ENCODE results near the gene PSMD6.

The PSMD6 gene

DNA sequence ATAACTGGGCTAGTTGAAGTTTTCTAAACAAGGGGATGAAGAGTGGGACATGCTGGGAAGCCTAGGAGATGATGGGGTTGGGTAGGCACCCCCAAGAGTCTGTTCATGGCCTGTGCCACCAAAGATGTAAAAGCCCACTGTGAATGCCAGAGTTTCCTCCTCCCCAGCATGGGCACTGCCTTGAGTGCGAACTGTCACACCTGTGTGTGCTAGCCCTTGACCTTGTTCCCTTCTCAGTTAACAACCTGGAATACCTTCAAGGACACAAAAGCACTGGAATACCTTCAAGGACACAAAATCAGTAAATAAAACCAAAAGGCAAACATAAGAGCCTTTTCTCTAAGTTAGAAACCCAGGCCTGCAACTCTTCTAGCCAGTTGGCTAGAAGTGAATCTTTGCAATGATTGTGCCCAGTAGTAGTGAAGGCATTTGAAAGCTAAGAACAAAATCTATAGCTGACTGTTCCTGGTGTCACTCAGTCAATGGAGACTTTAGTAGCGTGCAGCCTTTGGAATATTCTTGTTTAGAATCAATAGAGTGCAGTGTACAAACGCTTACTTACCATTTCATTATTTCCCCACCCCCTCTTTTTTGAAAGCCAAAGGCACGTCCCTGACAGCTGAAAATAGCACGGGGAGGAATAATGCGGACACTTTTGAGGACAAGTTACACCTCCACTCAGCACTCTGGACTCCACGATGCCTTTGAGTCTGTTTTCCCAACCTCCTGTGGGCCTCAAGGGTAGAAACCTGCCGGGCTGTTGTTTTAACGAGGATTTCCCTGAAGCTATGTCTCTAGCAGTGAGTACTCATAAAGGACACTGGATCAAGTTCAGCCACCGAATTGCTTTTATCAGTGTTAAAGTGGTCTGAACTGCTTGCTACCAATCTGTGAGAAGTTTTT is 24.2 kb downstream of the PSMD6 start:
- no peak for DNase-seq (ENCODE audit: low read depth)
- TF ChIP-seq, protein P1, sequence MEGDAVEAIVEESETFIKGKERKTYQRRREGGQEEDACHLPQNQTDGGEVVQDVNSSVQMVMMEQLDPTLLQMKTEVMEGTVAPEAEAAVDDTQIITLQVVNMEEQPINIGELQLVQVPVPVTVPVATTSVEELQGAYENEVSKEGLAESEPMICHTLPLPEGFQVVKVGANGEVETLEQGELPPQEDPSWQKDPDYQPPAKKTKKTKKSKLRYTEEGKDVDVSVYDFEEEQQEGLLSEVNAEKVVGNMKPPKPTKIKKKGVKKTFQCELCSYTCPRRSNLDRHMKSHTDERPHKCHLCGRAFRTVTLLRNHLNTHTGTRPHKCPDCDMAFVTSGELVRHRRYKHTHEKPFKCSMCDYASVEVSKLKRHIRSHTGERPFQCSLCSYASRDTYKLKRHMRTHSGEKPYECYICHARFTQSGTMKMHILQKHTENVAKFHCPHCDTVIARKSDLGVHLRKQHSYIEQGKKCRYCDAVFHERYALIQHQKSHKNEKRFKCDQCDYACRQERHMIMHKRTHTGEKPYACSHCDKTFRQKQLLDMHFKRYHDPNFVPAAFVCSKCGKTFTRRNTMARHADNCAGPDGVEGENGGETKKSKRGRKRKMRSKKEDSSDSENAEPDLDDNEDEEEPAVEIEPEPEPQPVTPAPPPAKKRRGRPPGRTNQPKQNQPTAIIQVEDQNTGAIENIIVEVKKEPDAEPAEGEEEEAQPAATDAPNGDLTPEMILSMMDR (IDR thresholded peaks at IDR 0.05; ENCODE audit: low read depth, low read length), result no peak
- TF ChIP-seq POLR2A (IDR thresholded peaks at IDR 0.05; ENCODE audit: extremely low read depth, insufficient read length) (no peak), MYC (IDR thresholded peaks at IDR 0.05; ENCODE audit: low read depth, low read length) (no peak)
- TF ChIP-seq, protein P2, sequence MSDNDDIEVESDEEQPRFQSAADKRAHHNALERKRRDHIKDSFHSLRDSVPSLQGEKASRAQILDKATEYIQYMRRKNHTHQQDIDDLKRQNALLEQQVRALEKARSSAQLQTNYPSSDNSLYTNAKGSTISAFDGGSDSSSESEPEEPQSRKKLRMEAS (IDR thresholded peaks at IDR 0.05; ENCODE audit: low read depth, low read length), result no peak
- H3K4me3 ChIP-seq (ENCODE audit: low read depth, low read length), result no peak overlapping the region

DNA sequence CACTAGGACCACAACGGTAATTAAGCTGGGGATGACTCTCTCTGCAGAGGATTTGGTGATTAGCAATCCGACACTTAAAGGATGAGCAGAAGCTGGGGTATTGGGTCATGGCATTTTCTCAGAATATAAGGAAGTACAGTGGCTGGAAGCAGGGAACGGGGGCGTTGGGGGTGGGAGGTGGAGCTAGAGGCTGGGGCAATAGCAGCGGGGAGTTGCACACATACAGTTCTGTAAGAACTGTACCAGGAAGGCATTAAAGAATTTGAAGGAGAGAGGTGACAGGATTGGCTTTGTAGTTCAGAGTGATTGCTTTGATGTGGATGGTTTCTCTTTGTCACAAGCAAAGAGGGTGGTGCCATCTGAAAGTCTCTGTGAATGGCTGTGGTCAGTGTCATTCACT is 28.2 kb downstream of the PSMD6 start:
- TF ChIP-seq, protein P2 (IDR thresholded peaks at IDR 0.05; ENCODE audit: low read depth, low read length), result no peak
- TF ChIP-seq, protein P1 (IDR thresholded peaks at IDR 0.05; ENCODE audit: low read depth, low read length), result no peak
- TF ChIP-seq POLR2A (IDR thresholded peaks at IDR 0.05; ENCODE audit: extremely low read depth, insufficient read length) (no peak), MYC (IDR thresholded peaks at IDR 0.05; ENCODE audit: low read depth, low read length) (no peak)
- no peak overlapping the region for H3K4me3 ChIP-seq (ENCODE audit: low read depth, low read length)
- DNase-seq (ENCODE audit: low read depth), result peak; percentile 9

DNA sequence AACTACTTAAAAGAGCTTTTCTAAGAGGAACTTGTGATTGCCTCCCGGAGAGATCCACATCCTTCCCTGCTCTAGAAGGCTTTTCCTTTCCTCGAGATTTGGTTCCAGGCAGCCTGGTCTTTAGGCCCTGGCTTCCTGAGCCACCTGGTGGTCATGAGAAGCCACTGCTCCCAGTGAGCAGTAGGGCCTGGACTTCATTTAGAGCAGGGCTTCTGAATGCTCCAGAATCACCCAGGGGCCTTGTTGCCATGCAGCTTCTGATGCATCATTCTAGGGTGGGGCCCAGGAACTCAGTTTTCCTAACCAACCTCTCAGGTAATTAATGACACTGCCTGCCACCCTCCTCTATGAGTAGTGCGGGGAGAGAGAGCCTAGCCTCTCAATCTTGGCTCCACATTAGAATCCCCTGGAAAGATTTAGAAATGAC is 29.6 kb downstream of the PSMD6 start:
- DNase-seq (ENCODE audit: low read depth), result peak; percentile 60
- TF ChIP-seq MYC (IDR thresholded peaks at IDR 0.05; ENCODE audit: low read depth, low read length), result no peak
- TF ChIP-seq, protein P1 (IDR thresholded peaks at IDR 0.05; ENCODE audit: low read depth, low read length), result peak; percentile 87
- TF ChIP-seq POLR2A (IDR thresholded peaks at IDR 0.05; ENCODE audit: extremely low read depth, insufficient read length), result no peak
- no peak overlapping the region for H3K4me3 ChIP-seq (ENCODE audit: low read depth, low read length)

DNA sequence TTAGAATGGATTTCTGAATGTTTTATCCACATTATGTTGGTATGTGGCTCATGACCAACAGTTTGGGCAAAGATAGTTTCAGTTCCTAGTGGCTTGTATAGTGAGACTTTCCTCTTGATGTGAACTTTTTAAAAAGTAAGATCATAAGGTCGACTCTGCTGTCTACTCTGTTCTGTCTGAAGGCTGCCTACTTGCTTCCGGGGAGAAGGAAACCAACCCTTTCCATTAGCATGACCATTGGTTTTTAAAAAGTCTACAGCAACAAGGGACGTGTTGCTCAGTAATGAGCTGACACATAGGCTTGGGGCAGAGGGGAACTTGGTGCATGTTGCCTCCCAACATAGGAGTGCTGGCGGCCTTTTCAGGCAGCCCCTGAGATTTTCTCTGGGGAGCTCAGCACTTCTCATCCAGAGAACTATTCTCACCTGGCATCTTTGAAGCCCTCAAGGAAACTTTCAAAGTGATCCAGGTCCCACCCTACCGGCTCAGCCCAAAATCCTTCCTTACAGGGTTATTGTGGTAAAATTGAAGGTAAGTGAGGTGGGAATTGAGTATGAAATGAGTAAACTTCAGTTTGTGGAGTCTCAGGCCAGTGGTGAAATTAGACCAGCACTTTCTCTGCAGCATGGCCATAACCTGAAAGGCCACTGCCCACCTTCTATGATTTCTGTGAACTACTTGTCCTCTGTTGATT is 30.6 kb downstream of the PSMD6 start:
- H3K4me3 ChIP-seq (ENCODE audit: low read depth, low read length), result no peak overlapping the region
- no peak for DNase-seq (ENCODE audit: low read depth)
- TF ChIP-seq MYC (IDR thresholded peaks at IDR 0.05; ENCODE audit: low read depth, low read length) (no peak), POLR2A (IDR thresholded peaks at IDR 0.05; ENCODE audit: extremely low read depth, insufficient read length) (no peak)
- TF ChIP-seq, protein P1 (IDR thresholded peaks at IDR 0.05; ENCODE audit: low read depth, low read length), result no peak
- TF ChIP-seq, protein P2 (IDR thresholded peaks at IDR 0.05; ENCODE audit: low read depth, low read length), result no peak

DNA sequence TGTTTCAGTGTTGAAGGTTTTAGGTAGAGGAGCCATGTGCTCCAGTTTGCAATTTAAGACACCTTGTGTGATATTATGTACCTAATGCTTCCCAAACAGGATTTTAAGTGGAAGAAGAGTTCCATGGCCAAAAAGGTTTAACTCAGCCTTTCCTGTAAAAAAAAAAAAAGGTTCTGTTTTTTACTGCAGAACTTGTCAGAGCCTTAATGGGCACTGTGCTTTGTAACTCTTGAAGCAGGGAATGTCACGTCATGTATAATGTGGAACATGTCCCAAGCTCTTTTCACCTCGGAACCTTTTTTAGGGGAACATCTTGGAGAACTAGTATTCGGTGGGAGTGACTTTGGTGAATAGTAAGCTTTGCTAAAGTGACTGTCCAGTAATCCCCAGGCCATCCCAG is 31.6 kb downstream of the PSMD6 start:
- DNase-seq (ENCODE audit: low read depth), result no peak
- TF ChIP-seq, protein P2 (IDR thresholded peaks at IDR 0.05; ENCODE audit: low read depth, low read length), result no peak
- no peak for TF ChIP-seq MYC (IDR thresholded peaks at IDR 0.05; ENCODE audit: low read depth, low read length)
- TF ChIP-seq, protein P1 (IDR thresholded peaks at IDR 0.05; ENCODE audit: low read depth, low read length), result no peak
- no peak for TF ChIP-seq POLR2A (IDR thresholded peaks at IDR 0.05; ENCODE audit: extremely low read depth, insufficient read length)
- no peak overlapping the region for H3K4me3 ChIP-seq (ENCODE audit: low read depth, low read length)
